Activated CD8-positive, alpha-beta T cell treated with anti-CD3 and anti-CD28 coated beads, Interleukin-2, amount 10 ng/mL, durations not matched to agents 7 days and 5 days (primary cell): ENCODE data around the gene TNFRSF1A. TPM values are rescaled to one million over a fixed set of nuclear protein-coding genes. Genes with fewer than 3 reads are reported as not detected.

Experiments
- ATAC-seq: fragments of 150-1000 bp; cut with Tn5 transposase; one replicate; pipeline ENCODE4 v1.10.0; 2021; ENCODE audit warnings: moderate library complexity
- CTCF ChIA-PET: fragments of 350-600 bp; sonication (Branson Sonifier 250); formaldehyde crosslinking; loops from one replicate; lab custom pipeline; 2021; ENCODE audit warnings: antibody characterized with exemption; lab: Charles Lee
- POLR2A ChIA-PET: fragments of 350-600 bp; sonication (Branson Sonifier 250); formaldehyde crosslinking; loops from one replicate; lab custom pipeline; 2021; ENCODE audit warnings: antibody characterized with exemption; lab: Charles Lee
- DNase-seq: peaks from one replicate; pipeline ENCODE4 v3.0.0-alpha.2; 2020
- H3K27ac Mint-ChIP-seq: one replicate; pipeline ENCODE4 v1.8.0; 2021; ENCODE audit warnings: mild to moderate bottlenecking, mixed read lengths
- H3K27me3 Mint-ChIP-seq: one replicate; pipeline ENCODE4 v1.8.0; 2021; ENCODE audit warnings: low read depth, mixed read lengths
- H3K36me3 Mint-ChIP-seq: one replicate; pipeline ENCODE4 v1.8.0; 2021; ENCODE audit warnings: low read depth, mixed read lengths
- H3K4me1 Mint-ChIP-seq: one replicate; pipeline ENCODE4 v1.8.0; 2021; ENCODE audit warnings: low read depth, mixed read lengths
- H3K4me3 Mint-ChIP-seq: one replicate; pipeline ENCODE4 v1.8.0; 2021; ENCODE audit warnings: mild to moderate bottlenecking, mixed read lengths
- H3K9me3 Mint-ChIP-seq: one replicate; pipeline ENCODE4 v1.8.0; 2022; ENCODE audit warnings: mixed read lengths; ENCODE audit not compliant: insufficient read depth
- total RNA-seq, 2 experiments: library from RNA; stranded (reverse); gene quantifications; one replicate each; pipeline ENCODE4 v1.2.3, GENCODE V29; 2021

Gene TNFRSF1A
- total RNA-seq, 2 experiments from 2014 or later, result 58.8 to 63.4 TPM

- POLR2A ChIA-PET, result interaction anchor here (0.6 to 1.7 kb wide), 12 partner anchors 11 to 326 kb away, joined by 3 to 12 read pairs (median 4); partner anchors contain the start of gene TNFRSF1A
- H3K27me3 Mint-ChIP-seq, result no peaks in the 10 kb centered on the region
- H3K27ac Mint-ChIP-seq, result peak overlapping the region; percentile 84
- DNase-seq (peak; percentile 70), ATAC-seq (peak; percentile 89)
- H3K9me3 Mint-ChIP-seq, result no peaks in the 10 kb centered on the region
- H3K4me1 Mint-ChIP-seq, result peaks cover 39% of the 10 kb centered on the region
- CTCF ChIA-PET, result interaction anchor here (0.9 to 7.3 kb wide), 5 partner anchors 17 to 103 kb away, joined by 3 to 176 read pairs (median 9); no protein-coding TSS in a partner anchor
- no peaks in the 10 kb centered on the region for H3K36me3 Mint-ChIP-seq
- H3K4me3 Mint-ChIP-seq, result peak overlapping the region; percentile 77
Observed at GRCh38 chr12:6363330-6364043, 21.6 kb upstream of the TNFRSF1A start.

DNA sequence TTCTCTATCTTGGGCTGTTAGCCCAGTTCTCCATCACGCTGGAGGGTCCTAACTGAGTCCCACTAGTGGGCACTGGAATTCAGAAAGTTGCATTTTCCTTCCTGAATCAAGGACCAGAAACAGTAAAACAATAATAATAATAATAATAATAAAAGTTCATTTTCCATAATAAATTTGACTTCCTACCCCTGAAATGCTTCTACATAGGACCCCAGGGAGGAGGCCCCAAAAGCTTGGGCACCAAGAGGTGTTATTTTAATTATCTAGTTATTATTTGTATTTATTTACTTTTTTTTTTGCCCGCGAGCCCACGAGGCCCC lies 21.1 kb upstream of the TNFRSF1A start:
- peaks cover 4% of the 10 kb centered on the region for H3K27me3 Mint-ChIP-seq
- peaks cover 34% of the 10 kb centered on the region for H3K4me1 Mint-ChIP-seq
- POLR2A ChIA-PET, result interaction anchor here (0.6 to 1.7 kb wide), 11 partner anchors 12 to 327 kb away, joined by 3 to 12 read pairs (median 4); partner anchors contain the start of gene TNFRSF1A
- no peak overlapping the region for H3K4me3 Mint-ChIP-seq
- ATAC-seq (no peak), DNase-seq (no peak)
- H3K36me3 Mint-ChIP-seq, result no peaks in the 10 kb centered on the region
- CTCF ChIA-PET, result interaction anchor here (0.6 to 7.3 kb wide), 6 partner anchors 14 to 103 kb away, joined by 3 to 176 read pairs (median 6); no protein-coding TSS in a partner anchor
- no peaks in the 10 kb centered on the region for H3K9me3 Mint-ChIP-seq
- H3K27ac Mint-ChIP-seq, result no peak overlapping the region

DNA sequence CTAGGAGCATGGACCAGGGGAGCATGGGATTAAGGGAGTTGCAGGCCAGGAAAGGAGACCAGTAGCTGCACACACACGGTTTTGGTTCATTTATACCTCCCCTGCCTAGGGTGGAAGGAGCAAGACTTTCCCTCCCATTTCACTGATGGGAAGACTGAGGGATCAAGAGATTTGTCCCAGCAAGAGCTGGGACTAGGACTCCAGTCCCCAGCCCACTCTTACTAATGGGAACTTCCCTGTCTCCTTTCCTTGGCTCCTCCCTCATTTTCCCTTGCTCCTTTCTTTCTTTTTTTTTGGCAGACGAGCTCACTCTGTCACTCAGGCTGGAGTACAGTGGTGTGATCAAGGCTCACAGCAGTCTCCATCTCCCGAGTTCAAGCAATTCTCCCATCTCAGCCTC lies 20.5 kb upstream of the TNFRSF1A start:
- H3K27ac Mint-ChIP-seq, result peak overlapping the region; percentile 48
- POLR2A ChIA-PET, result interaction anchor here (0.8 to 1.7 kb wide), 4 partner anchors 19 to 327 kb away, joined by 3 to 12 read pairs (median 4); no protein-coding TSS in a partner anchor
- H3K4me1 Mint-ChIP-seq, result peaks cover 28% of the 10 kb centered on the region
- peaks cover 4% of the 10 kb centered on the region for H3K27me3 Mint-ChIP-seq
- H3K9me3 Mint-ChIP-seq, result no peaks in the 10 kb centered on the region
- no peak overlapping the region for H3K4me3 Mint-ChIP-seq
- no peaks in the 10 kb centered on the region for H3K36me3 Mint-ChIP-seq
- CTCF ChIA-PET, result interaction anchor here (0.6 to 7.3 kb wide), 4 partner anchors 15 to 104 kb away, joined by 3 to 176 read pairs (median 6); no protein-coding TSS in a partner anchor
- no peak for ATAC-seq
- DNase-seq, result no peak

DNA sequence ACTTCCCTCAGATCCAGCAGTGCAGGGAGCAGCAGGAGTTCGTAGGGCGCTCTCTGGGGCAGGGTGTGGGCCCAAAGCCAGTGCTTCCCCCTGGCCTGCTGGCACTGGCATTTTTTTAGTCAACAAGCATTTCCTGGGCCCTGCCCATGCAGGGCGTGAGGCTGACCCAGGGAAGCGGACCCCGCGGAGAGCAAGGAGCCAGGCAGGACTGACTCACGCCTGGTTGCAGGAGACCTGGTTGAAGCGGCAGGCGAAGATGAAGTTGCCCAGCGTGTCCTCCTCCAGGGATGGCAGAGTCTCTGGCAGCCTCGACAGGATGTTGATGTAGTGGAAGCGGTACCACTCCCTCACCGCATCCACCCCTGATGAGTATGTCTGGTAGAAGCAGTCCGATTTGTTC lies 20.0 kb upstream of the TNFRSF1A start:
- peak overlapping the region; percentile 48 for H3K27ac Mint-ChIP-seq
- H3K4me1 Mint-ChIP-seq, result peaks cover 23% of the 10 kb centered on the region
- no peak for DNase-seq
- H3K36me3 Mint-ChIP-seq, result no peaks in the 10 kb centered on the region
- no peak overlapping the region for H3K4me3 Mint-ChIP-seq
- H3K9me3 Mint-ChIP-seq, result no peaks in the 10 kb centered on the region
- ChIA-PET CTCF (interaction anchor here (1.6 to 7.3 kb wide), 2 partner anchors 26 kb away, joined by 9 to 176 read pairs; no protein-coding TSS in a partner anchor), POLR2A (no interaction called here)
- H3K27me3 Mint-ChIP-seq, result peaks cover 7% of the 10 kb centered on the region
- no peak for ATAC-seq

DNA sequence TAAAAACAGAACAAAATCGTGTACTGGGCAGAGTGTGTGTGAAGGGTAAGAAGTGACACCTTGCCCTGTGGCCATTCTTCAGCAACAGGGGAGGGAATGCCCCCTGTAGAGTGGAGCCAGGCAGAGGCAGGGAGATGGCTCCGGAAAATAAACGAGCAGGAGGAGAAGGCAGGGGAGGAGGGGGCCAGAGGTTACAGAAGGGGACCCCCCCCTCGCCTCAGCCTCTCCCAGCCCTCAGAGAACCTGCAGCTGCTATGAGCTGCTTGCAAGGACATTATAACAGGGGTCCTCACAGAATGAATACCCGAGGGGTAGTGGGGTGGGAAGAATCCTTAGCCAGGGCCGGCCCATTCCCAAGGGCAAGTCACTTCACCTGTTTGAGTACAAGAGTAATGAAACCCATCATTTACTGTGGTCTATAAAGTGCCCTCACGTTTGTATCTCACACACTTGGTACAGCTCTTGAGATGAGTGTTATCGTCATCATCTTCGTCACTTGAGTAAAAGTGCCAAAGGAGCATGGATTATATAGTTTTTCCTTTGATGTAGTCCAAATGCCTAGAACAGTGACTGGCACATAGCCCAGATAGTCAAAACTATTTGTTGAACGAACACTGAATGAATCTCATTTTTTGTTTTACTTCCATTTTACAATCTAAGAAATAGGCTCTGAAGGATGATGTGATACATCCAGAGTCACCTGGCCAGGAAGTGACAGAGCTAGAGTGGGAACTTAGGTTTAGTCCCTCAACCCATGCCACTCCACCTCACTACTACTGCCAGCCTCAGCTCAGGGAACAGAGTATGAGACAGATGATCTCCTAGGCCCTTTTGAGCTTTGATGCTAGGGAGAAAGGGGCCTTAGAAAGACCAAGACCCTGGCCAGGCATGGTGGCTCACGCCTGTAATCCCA lies 19.0 kb upstream of the TNFRSF1A start:
- peaks cover 22% of the 10 kb centered on the region for H3K4me1 Mint-ChIP-seq
- DNase-seq, result no peak
- peaks cover 13% of the 10 kb centered on the region for H3K27me3 Mint-ChIP-seq
- CTCF ChIA-PET, result interaction anchor here (0.5 to 1.6 kb wide), 4 partner anchors 15 to 61 kb away, joined by 3 to 9 read pairs (median 4); no protein-coding TSS in a partner anchor
- no peaks in the 10 kb centered on the region for H3K9me3 Mint-ChIP-seq
- no peaks in the 10 kb centered on the region for H3K36me3 Mint-ChIP-seq
- POLR2A ChIA-PET, result interaction anchor here (0.5 kb wide), 1 partner anchor 21 kb away, joined by 3 read pairs; no protein-coding TSS in a partner anchor
- no peak overlapping the region for H3K4me3 Mint-ChIP-seq
- no peak overlapping the region for H3K27ac Mint-ChIP-seq
- no peak for ATAC-seq

- Mint-ChIP-seq H3K27me3 (peaks cover 13% of the 10 kb centered on the region), H3K4me1 (peaks cover 23% of the 10 kb centered on the region), H3K27ac (no peak overlapping the region), H3K4me3 (no peak overlapping the region), H3K36me3 (no peaks in the 10 kb centered on the region), H3K9me3 (no peaks in the 10 kb centered on the region)
- CTCF ChIA-PET, result interaction anchor here (1.0 to 1.6 kb wide), 3 partner anchors 14 to 27 kb away, joined by 4 to 9 read pairs (median 5); no protein-coding TSS in a partner anchor
- DNase-seq (no peak), ATAC-seq (no peak)
- POLR2A ChIA-PET, result no interaction called here
Observed at GRCh38 chr12:6360080-6360571, 18.2 kb upstream of the TNFRSF1A start.

DNA sequence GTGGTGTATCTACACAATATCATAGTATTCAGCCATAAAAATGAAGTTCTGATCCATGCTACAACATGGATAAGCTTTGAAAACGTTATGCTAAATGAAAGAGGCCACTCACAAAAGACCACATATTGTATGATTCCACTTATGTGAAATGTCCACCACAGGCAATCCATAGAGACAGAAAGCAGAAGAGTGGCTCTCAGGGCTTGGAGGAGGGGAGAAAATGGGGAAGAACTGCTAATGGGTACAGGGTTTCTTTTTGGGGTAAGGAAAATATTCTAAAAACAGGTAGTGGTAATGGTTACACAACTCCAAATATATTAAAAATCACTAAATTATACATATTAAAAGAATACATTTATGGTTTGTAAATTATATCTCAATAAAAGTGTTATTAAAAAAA lies 17.0 kb upstream of the TNFRSF1A start:
- Mint-ChIP-seq H3K4me3 (no peak overlapping the region), H3K27ac (no peak overlapping the region), H3K27me3 (peaks cover 13% of the 10 kb centered on the region), H3K36me3 (no peaks in the 10 kb centered on the region), H3K4me1 (peaks cover 23% of the 10 kb centered on the region), H3K9me3 (no peaks in the 10 kb centered on the region)
- ATAC-seq (no peak), DNase-seq (no peak)
- CTCF ChIA-PET, result interaction anchor here (0.8 to 4.0 kb wide), 4 partner anchors 8 to 36 kb away, joined by 3 to 20 read pairs (median 3); no protein-coding TSS in a partner anchor
- POLR2A ChIA-PET, result no interaction called here

GRCh38 chr12:6356374-6356820 lies 14.5 kb upstream of the TNFRSF1A start:
- ChIA-PET CTCF (interaction anchor here (0.7 to 4.0 kb wide), 5 partner anchors 11 to 21 kb away, joined by 3 to 20 read pairs (median 5); no protein-coding TSS in a partner anchor), POLR2A (interaction anchor here (1.0 kb wide), 1 partner anchor 10 kb away, joined by 3 read pairs; no protein-coding TSS in a partner anchor)
- peaks cover 13% of the 10 kb centered on the region for H3K27me3 Mint-ChIP-seq
- peaks cover 12% of the 10 kb centered on the region for H3K4me1 Mint-ChIP-seq
- H3K27ac Mint-ChIP-seq, result no peak overlapping the region
- no peaks in the 10 kb centered on the region for H3K9me3 Mint-ChIP-seq
- H3K4me3 Mint-ChIP-seq, result no peak overlapping the region
- no peak for ATAC-seq
- no peaks in the 10 kb centered on the region for H3K36me3 Mint-ChIP-seq
- DNase-seq, result no peak

- H3K36me3 Mint-ChIP-seq, result no peaks in the 10 kb centered on the region
- H3K4me1 Mint-ChIP-seq, result peaks cover 7% of the 10 kb centered on the region
- ATAC-seq (no peak), DNase-seq (no peak)
- ChIA-PET POLR2A (interaction anchor here (1.0 kb wide), 1 partner anchor 10 kb away, joined by 3 read pairs; no protein-coding TSS in a partner anchor), CTCF (interaction anchor here (0.7 to 4.0 kb wide), 6 partner anchors 10 to 21 kb away, joined by 3 to 20 read pairs (median 6); no protein-coding TSS in a partner anchor)
- H3K27ac Mint-ChIP-seq, result no peak overlapping the region
- H3K4me3 Mint-ChIP-seq, result no peak overlapping the region
- peaks cover 13% of the 10 kb centered on the region for H3K27me3 Mint-ChIP-seq
- no peaks in the 10 kb centered on the region for H3K9me3 Mint-ChIP-seq
Observed at GRCh38 chr12:6355491-6356373, 13.9 kb upstream of the TNFRSF1A start.
